Smooth muscle cell of the brain vasculature (primary cell): Measurements from ENCODE around the gene OR51D1.

ENCODE experiments used
- DNase-seq: peaks from one replicate; pipeline ENCODE4 v3.0.0-alpha.2; 2012; ENCODE audit warnings: low read depth, low spot score

Gene OR51D1

GRCh38 chr11:4644233-4644632 is 7.0 kb downstream of the OR51D1 start:
- no peak for DNase-seq

- DNase-seq = no peak
These were observed 8.7 kb downstream of the OR51D1 start for GRCh38 chr11:4645974-4646373.

DNA sequence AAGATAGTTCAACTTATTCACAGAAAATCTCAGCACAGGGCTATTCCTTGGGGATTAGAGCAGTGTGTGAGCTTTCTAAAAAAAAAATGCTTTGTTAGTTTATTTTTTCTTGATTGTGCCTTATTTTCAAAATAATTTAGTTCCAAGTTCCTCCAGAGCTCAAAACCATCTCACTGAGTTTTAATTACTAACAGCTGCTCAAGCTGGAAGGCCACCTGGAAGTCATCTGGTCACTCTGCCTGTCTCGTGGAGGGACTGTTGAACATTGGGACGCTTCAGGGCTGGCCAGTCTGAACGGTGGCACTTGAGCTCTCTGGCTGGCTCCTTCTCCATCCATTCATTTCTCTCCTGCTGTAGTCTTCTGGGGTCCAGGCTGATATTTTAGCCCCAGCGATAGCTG is 10.5 kb downstream of the OR51D1 start:
- no peak for DNase-seq

DNA sequence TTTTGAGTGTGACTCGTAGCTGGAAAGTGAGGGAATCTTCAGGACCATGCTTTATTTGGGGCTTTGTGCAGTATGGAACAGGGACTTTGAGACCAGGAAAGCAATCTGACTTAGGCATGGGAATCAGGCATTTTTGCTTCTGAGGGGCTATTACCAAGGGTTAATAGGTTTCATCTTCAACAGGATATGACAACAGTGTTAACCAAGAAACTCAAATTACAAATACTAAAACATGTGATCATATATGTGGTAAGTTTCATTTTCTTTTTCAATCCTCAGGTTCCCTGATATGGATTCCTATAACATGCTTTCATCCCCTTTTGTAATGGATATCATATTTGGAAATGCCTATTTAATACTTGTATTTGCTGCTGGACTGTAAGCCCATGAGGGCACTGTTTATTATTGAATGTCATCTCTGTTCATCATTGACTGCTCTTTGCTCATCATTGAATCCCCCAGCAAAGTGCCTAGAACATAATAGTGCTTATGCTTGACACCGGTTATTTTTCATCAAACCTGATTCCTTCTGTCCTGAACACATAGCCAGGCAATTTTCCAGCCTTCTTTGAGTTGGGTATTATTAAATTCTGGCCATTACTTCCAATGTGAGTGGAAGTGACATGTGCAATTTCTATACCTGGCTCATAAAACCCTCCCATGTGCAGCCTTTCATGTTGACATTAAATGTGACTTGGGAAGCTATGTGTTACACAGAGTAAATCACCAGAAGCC is 17.5 kb downstream of the OR51D1 start:
- no peak for DNase-seq

GRCh38 chr11:4658629-4659445 is 21.6 kb downstream of the OR51D1 start:
- no peak for DNase-seq

DNA sequence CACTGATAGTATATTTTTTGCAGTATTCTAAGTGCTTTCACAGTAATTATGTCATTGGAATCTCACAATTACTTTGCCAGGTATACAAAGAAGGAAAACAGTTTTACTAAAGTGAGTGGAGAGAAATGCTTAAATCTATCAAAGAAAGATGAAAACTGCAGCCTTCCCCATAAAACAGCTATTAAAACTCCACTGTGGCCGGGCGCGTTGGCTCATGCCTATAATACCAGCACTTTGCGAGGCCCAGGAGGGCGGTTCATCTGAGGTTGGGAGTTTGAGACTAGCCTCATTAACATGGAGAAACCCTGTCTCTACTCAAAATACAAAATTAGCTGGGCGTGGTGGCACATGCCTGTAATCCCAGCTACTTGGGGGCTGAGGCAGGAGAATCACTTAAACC is 25.6 kb downstream of the OR51D1 start:
- DNase-seq = no peak

- no peak for DNase-seq
These were observed 26.9 kb downstream of the OR51D1 start for GRCh38 chr11:4664183-4664582.

DNA sequence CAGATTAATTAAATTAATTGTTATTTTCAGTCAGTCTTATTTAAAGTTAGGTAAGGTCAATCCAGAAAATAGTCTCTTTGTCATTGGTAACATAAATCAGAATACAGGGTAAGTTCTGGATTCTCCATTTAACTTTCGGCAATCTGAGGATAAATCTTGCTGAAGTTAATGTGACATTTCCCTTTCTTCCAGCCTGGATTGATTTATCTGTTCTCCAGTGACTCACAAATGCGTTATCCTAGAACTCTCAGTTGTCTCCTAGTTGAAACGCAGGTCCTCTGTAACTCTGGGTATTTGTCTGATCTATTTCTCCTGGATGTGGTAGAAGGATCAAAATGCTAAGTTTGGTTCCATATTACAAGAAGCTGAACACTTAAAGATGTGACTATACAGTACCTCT is 27.5 kb downstream of the OR51D1 start:
- no peak for DNase-seq

GRCh38 chr11:4665424-4665823 is 28.1 kb downstream of the OR51D1 start:
- no peak for DNase-seq

- no peak for DNase-seq
These were observed 34.5 kb downstream of the OR51D1 start for GRCh38 chr11:4671741-4672140.

DNA sequence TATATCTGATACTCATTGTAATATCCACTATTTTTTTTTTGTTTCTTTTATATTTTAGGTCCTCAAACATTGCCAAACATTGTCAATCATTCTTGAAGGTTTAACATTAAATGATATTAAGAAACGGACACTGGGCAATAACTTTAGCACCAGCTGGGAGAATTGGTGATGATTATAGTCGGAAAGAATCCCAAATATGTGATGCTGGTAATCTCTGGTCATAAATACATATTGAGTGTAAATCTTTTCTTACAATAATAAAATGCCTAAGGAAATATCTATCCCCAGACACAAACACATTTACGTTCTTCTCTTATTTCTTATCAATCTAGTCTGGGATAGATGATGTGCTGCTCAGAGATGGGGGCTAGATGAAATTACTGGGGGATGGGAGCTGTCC is 35.2 kb downstream of the OR51D1 start:
- DNase-seq = no peak

DNA sequence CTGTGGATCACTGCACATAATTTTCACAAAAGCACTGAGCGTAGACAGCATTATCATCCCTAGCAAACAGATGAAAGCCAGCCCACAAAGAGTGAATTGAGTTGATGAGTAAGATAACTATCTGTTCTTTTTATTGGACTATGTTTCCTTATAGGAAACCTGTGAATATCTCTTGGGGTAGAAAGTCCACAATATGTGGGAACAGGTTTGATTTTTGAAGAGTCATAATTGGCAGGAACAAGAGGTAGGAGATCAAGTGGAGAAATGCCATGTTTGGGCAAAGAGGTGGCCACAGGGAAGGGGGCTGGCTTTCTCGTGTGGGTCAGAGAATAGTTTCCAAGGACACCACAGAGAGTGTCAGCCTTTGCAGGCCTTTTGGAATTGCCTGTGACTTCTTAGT is 36.5 kb downstream of the OR51D1 start:
- DNase-seq = no peak

DNA sequence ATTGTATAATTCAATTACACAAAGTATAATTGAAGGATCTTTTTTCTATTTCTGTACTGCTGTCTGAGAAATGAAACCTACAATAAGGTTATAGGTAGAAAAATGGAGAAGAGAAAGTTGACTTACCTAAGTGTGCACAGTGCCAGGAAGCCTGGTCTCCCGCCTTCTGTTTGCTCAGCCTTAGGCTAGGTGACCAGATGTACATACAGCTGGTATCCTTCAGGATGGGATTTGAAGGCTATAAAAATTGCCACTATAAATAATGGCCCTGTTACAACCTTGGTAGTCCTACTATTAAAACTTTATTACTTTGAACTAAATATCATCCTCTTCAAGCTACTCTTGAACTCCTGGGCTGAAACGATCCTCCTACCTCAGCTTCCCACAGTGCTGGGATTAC is 40.7 kb downstream of the OR51D1 start:
- no peak for DNase-seq

- no peak for DNase-seq
These were observed 43.1 kb downstream of the OR51D1 start for GRCh38 chr11:4680341-4680740.

DNA sequence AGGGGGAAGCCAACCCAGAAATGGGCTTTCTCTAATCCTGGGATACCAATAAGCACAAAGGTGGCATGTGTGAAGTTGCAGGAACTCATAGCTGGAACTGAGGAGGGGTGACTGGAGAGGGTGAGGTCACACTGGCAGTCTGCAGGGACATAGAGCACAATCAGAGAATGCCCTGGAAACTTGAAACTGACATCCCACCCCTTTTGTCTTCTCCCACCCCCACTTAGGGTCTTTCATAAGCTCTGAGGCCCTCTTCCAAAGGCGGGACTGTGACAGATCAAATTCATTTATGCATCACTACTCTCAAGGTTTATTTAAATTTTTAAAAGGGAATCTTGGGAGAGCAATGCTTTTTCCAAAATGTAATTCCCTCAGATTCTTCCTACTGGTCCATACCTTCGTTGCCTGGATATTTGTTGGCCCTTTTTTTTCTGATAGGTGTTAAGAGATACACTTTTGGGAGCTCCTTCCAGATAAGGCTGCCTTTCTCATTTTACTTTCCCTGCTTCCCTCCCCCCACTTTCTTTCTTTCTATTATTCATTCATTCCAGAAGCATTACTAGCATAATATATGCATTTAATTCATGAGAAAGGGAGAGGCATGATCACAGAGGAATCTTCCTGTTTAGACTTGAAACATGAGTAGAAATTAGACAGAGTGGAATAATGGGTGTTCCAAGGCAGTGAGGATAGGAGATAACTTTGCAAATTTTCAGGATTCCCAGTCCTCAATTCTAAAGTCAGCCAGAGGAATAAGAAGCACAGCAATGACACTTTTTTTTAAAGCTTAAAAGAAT is 45.5 kb downstream of the OR51D1 start:
- DNase-seq = no peak

- no peak for DNase-seq
These were observed 47.5 kb downstream of the OR51D1 start for GRCh38 chr11:4684631-4685285.
